SK-N-SH (cell line): Measurements from ENCODE around the gene ANP32A.

Source experiments
- CTCF ChIP-seq: fragments of 200-600 bp; sonication (generic); IDR thresholded peaks from 2 replicates; pipeline ENCODE4 v1.6.1; 2017; ENCODE audit warnings: antibody characterized with exemption, mild to moderate bottlenecking, moderate library complexity
- EZH2phosphoT487 ChIP-seq: fragments of 200-600 bp; sonication (generic); IDR thresholded peaks from 2 replicates; pipeline ENCODE4 v1.6.1; 2017; ENCODE audit warnings: low read depth, mixed run types, mild to moderate bottlenecking, antibody characterized with exemption, moderate library complexity, borderline replicate concordance
- FOXJ3 ChIP-seq: sonication (generic); formaldehyde crosslinking; IDR thresholded peaks from 2 replicates; pipeline ENCODE4 v1.5.1; 2020; ENCODE audit warnings: mild to moderate bottlenecking, missing genetic modification reagents
- NFIC ChIP-seq: IDR thresholded peaks from 2 replicates; pipeline ENCODE4 v1.4.0; 2012; ENCODE audit warnings: borderline replicate concordance
- REST ChIP-seq: IDR thresholded peaks from 2 replicates; pipeline ENCODE4 v1.6.1; 2012; ENCODE audit warnings: mild to moderate bottlenecking, low read depth, low read length, moderate library complexity
- SIN3A ChIP-seq: IDR thresholded peaks from 2 replicates; pipeline ENCODE4 v1.6.1; 2012; ENCODE audit warnings: low read depth, mild to moderate bottlenecking, low read length, moderate library complexity, borderline replicate concordance
- TEAD4 ChIP-seq: IDR thresholded peaks from 2 replicates; pipeline ENCODE4 v1.4.0; 2012; ENCODE audit warnings: mild to moderate bottlenecking, borderline replicate concordance; ENCODE audit not compliant: insufficient read depth
- USF2 ChIP-seq: fragments of 150-350 bp; IDR thresholded peaks from 2 replicates; pipeline ENCODE4 v1.6.1; 2017; ENCODE audit warnings: antibody characterized with exemption, low read length, low read depth, borderline replicate concordance

- TF ChIP-seq SIN3A, result no peak
- TF ChIP-seq CTCF, result no peak
- no peak for TF ChIP-seq FOXJ3 (CRISPR knock-in tag)
- TF ChIP-seq USF2, result no peak
- TF ChIP-seq REST, result no peak
- TF ChIP-seq NFIC, result no peak
- no peak for TF ChIP-seq TEAD4
- no peak for TF ChIP-seq EZH2phosphoT487
These were observed 89.5 kb downstream of the ANP32A start for GRCh38 chr15:68730976-68731897.
